NCI-H345 (cell line): ENCODE data around the gene ZNF708.
"Not testable (repeated sequence)": the region's sequence is repeated elsewhere in the genome, so short reads cannot be mapped to it uniquely, and the experiment has no call there.

ENCODE experiments used
- DNase-seq: peaks from one replicate; lab custom pipeline; 2025; lab: John Stamatoyannopoulos, UW

The ZNF708 gene

DNA sequence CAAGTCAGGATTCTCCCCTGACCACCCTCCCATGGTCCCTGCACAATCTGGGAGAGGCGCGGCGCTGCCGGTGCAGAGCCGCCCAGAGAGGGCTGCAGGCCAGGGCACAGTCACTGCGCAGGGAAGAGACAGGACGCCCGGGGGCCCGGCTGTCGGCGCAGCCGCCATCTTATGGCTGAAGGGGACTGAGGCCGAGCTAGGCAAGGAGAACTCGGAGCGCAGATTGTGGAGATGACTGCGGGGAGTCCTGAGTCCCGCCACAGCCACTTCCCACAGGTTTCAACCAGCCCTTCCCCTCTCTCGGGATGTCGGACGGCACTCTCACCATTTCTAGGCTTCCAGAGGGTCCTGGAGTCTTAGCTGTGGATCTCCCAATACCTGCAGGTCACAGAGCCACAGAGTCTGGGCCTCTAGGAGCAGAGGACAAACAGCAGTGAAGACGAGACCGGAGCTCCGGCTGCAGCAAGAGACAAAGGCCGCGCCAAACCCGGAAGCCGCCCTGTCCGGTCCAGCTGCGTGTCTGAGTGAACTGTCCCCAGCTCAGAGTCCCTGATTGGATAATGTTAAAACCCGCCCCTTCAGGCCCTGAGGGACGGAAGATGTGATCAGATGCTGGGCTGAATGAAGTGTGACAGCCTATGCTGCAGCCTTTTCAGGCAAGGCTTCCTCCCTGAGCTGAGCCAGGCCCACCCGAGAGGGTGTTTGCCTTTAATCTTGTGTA, at the start of gene ZNF708:
Gene ZNF708 (minus strand): TSS at position 526 of the 721 bp plus-strand sequence. CDS start 198 bp downstream, at position 328.
- DNase-seq, result peak; percentile 89

DNA sequence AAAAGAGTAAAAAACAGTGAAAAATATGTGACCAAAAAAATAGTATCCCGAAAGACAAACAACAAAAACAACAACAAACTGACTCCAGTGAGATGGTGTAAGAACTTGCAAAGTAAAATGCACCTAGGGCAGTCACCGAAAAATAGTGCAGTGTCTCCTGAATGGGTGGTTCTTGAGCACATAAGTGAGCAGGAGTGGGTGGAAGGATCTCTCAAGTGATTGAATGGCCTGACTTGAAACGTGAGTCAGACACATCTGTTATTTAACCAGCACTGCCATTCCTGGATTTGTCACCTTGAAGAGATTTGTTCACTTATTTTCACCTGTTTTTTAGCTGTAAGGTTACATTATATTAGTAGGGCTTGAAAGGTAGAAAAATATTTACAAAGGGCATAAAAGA, 33.1 kb upstream of the ZNF708 start:
- no peak for DNase-seq

DNA sequence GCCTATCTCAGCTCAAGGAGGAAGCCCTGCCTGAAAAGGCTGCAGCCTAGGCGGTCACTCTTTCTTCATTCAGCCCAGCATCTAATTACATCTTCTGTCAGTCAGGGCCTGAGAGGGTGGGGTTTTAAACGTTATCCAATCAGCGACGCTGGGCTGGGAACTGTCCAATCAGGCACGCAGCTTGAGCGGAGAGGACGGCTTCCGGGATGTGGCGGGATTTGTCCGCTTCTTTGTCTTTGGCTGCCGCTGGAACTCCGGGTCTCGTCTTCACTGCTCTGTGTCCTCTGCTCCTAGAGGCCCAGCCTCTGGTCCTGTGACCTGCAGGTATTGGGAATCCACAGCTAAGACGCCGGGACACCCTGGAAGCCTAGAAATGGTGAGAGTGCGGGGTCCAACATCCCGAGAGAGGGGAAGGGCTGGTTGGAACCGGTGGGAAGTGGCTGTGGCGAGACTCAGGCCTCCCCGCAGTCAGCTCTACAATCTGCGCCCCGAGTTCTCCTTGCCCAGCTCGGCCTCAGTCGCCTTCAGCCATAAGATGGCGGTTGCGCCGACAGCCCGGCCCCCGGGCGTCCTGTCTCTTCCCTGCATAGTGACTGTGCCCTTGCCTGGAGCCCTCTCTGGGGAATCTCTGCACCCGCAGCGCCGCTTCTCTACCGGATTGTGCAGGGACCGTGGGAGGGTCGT, 29.7 kb upstream of the ZNF708 start, which contains the start of gene ZNF738:
Gene ZNF738 (plus strand): TSS at position 233 of the 684 bp plus-strand sequence. CDS start 141 bp downstream, at position 374.
- peak; percentile 93 for DNase-seq

DNA sequence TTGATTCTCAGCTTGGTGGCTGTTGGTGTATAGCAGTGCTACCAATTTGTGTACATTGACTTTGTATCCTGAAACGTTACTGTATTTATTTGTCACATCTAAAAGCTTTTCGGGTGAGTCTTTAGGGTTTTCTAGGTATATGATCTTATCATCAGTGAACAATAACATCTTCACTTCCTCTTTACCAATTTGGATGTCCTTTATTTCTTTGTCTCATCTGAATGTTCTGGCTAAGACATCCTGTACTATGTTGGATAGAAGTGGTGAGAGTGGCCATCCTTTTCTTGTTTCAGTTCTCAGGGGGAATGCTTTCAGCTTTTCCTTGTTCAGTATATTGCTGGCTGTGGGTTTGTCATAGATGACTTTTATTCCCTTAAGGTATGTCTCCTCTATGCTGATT, 23.6 kb upstream of the ZNF708 start:
- DNase-seq, result no peak

DNA sequence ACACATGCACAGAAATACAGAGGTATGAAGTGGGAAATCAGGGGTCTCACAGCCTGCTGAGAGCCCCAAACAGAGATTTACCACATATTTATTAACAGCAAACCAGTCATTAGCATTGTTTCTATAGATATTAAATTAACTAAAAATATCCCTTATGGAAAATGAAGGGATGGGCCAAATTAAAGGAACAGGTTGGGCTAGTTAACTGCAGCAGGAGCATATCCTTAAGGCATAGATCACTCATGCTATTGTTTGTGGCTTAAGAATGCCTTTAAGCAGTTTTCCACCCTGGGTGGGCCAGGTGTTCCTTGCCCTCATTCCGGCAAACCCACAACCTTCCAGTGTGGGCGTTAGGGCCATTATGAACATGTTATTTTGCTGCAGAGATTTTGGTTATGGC, 15.6 kb upstream of the ZNF708 start:
- not testable (repeated sequence) for DNase-seq

DNA sequence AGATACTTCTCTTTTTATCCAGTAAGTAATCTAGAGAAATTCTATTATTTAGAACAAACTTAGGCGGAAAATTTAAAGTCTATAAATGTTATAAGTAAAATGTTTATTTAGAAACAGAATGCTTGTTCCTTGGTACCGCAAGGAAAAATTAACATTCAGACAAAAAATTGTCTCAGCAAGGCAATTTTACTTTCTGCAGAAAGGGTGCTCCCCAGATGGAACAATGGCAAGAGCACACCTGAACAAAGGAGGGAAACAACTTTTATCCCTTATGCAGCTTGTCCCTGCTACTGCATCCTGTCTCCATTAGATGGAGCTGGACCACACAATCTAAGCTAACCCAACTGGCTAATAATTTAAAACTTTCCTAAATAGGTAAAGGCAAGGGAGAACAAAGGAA, 6.5 kb upstream of the ZNF708 start:
- no peak for DNase-seq

DNA sequence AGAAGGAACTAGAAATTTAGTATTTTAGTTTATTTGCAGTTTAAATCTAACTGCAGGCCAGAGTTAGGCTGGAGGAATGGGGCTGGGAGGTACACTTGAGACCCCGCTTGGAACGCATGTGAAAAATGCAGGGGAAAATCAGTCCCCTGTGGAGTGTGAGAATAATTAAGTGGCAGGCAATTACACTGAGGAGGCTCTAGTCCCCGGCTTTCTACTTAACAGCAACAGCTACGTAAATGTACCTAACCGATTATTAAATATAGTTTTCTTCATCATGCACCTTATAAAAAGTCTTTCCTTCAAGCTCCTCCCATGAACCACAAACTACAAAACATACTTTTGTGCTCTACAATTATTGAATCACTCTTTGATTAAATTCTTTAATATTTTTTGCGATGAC, 804 bp downstream of the ZNF708 start:
- peak; percentile 18 for DNase-seq

DNA sequence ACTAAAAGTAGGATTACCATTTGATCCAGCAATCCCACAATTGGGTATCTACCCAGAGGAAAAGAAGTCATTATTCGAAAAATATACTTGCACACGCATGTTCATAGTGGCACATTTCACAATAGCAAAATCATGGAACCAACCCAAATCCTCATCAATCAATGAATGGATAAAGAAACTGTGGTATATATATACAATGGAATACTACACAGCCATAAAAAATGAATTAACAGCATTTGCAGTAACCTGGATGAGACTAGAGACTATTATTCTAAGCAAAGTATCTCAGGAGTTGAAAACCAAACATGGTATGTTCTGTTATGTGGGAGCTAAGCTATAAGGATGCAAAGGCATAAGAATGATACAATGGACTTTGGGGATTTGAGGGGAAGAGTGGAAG, 3.0 kb downstream of the ZNF708 start:
- DNase-seq, result no peak

DNA sequence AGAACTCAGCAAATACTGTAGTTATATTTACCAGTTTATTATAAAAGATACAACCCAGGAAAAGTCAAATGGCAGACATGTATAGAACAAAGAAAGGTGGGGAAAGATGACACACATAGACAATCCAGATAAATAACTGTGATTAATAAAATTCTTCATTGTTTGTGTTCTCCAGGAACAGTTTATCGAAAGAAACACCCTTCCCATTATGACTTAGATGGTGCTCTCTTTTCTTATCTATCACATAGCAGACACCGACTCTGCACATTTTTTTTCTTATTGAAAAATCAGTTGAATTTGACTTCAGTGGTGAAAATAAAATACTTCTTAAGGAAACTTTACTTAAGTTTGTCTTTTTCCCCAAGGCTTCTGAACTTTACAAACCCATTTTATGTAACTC, 6.2 kb downstream of the ZNF708 start:
- DNase-seq, result no peak

DNA sequence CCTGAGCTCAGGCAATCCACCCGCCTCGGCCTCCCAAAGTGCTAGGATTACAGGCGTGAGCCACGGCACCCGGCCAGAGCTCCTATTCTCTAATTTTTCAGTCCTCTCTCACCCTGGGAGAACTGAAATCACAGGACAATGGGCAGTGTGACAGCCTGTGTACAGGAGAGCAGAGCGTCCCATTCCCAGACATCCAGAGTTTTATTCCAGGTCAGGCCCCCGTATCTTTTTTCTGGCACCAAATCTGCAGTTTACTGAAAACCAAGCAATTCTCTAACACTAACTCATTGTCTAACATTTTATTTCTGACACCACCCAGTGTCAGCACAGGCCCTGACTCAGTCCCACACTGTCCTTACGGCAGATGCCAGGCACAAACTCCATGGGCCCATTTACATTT, 6.7 kb downstream of the ZNF708 start:
- DNase-seq, result no peak

DNA sequence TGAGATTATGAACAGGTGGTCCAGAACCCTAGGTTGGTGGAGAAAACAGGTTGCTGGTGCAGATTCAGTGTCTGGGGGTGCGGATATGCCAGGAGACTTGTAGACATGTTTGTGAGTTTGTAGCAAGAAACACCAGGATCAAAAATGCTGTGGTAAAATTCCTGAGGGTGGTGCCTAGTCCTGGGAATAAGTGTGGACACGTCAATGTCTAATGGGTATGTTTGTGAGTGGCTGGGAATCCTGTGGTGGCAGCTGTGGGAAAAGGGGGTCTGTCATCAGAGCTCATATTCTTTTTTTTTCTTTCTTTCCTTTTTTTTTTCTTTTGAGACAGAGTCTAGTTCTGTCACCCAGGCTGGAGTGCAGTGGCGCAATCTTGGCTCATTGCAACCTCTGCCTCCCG, 7.2 kb downstream of the ZNF708 start:
- no peak for DNase-seq

DNA sequence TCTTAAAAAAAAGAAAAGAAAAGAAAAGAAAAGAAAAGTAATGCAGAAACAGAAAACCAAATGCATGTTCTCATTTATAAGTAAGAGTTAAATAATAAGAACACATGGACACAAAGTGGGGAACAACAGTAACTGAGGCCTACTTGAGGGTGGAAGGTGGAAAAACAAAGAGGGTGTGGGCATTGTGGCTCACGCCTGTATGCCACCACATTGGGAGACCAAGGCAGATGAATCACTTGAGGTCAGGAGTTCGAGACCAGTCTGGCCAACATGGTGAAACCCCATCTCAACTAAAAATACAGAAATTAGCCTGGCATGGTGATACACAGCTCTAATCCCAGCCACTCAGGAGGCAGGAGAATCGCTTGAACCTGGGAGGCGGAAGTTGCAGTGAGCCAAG, 8.1 kb downstream of the ZNF708 start:
- DNase-seq, result no peak

DNA sequence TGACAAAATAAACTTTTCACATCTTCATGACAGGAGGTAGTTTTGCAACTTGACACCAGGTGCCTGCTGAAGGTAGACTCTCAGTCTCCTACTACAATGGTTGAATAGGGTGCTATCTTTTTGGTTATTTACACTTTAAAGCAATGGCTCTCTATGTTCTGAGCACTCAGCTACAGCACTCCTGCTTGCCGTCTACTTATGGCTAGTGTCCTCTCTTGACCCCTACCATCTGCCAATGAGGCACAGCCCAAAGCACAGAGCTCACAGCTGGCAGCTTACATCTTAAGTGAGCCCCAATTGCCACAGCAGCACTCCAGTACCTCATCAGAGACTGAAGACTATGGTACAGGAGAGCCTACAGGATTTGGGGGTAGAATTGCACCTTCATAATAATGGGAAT, 11.4 kb downstream of the ZNF708 start:
- DNase-seq, result no peak

DNA sequence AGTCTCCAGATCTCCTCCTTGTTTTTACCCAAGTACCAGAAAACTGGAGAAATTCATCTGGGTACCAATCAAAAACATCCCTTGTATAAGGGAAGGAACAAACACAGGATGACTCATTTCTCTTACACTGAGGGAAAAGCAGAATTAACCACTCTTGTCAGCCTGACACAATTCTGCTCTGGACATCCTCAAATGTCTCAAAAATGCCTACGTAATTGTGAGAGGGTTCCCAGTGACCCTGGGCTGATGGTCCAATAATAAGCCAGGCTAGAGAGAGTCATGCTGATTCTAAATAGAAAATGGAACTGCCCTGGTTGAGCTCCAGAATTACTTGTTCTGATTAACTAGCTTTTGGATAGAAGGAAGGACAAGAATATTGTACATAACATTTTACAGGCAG, 14.5 kb downstream of the ZNF708 start:
- no peak for DNase-seq

DNA sequence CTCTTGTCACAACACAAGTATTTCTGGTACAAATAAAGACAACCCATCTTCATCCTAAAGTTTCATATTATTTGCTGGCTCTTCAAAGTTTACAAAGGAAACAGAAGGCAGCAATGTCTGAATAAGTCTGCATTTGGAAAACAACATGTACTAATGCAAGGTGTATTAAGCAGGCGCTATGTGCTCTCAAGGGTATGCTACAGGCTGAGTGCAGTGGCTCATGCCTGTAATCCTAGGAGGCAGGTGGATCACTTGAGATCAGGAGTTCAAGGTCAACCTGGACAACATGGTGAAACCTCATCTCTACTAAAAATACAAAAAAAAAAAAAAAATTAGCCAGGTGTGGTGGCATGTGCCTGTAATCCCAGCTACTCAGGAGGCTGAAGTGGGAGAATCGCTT, 16.4 kb downstream of the ZNF708 start:
- not testable (repeated sequence) for DNase-seq

DNA sequence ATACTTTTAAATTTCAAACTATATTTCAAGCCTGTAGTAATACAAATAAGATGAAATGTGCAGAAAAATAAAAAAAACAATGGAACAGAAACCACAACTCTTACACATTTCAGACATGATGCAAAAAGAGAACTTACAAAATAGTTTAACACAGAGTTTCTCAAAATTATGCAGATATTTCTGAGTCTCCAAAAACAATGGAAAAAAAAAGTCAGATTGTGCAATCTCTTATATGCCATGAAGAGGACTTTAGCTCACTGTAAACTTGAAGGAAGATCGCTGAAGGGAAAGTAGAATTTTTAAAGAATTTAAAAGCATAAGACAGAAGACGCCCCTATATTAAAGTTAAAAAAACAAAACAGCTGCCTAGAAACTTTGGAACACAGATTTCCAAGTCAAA, 20.4 kb downstream of the ZNF708 start:
- no peak for DNase-seq

DNA sequence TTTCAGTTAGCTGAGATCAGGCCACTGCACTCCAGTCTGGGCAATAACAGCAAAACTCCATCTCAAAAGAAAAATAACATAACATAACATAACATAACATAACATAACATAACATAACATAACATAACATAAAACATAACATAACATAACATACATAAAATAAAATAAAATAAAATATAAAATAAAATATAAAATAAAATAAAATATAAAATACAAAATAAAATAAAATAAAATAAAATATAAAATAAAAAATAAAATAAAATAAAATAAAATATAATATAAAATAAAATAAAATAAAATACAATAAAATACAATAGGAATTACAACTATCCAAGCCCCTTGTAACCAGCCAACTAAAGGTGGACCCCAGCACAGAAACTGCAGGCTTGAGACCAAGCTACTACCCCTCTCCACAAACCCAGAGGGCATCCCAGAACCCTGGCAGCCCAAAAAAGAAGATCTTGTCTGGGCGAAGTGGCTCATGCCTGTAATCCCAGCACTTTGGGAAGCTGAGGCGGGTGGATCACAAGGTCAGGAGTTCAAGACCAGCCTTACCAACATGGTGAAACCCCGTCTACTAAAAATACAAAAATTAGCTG, 22.2 kb downstream of the ZNF708 start:
- DNase-seq, result not testable (repeated sequence)

DNA sequence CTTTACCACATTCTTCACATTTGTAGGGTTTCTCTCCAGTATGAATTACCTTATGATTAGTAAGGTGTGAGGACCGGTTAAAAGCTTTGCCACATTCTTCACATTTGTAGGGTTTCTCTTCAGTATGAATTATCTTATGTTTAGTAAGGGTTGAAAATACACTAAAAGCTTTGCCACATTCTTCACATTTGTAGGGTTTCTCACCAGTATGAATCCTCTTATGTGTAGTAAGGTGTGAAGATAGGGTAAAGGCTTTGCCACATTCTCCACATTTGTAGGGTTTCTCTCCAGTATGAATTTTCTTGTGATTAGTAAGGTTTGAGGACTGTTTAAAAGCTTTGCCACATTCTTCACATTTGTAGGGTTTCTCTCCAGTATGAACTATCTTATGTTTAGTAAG, 35.4 kb downstream of the ZNF708 start:
- DNase-seq, result not testable (repeated sequence)

DNA sequence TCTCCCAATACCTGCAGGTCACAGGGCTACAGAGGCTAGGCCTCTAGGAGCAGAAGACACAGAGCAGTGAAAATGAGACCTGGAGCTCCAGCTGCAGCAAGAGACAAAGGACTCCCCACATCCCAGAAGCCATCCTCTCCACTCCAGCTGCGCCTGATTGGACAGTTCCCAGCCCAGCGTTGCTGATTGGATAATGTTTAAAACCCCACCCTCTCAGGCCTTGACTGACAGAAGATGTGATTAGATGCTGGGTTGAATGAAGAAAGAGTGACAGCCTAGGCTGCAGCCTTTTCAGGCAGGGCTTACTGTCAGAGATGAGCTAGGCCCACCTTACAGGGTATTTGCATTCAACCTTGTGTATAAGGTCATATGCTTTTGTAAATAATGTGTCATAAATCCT, 59.4 kb downstream of the ZNF708 start:
- DNase-seq, result no peak

DNA sequence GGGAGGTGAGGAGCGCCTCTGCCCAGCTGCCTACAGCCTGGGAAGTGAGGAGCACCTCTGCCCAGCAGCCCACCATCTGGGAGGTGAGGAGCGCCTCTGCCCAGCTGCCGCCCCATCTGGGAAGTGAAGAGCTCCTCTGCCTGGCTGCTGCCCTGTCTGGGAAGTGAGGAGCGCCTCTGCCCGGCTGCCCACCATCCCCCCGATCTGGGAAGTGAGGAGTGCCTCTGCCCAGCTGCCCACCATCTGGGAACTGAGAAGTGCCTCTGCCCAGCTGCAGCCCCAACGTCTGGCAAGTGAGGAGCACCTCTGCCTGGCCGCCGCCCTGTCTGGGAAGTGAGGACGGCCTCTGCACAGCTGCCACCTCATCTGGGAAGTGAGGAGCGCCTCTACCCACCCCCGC, 64.3 kb downstream of the ZNF708 start:
- DNase-seq, result no peak

DNA sequence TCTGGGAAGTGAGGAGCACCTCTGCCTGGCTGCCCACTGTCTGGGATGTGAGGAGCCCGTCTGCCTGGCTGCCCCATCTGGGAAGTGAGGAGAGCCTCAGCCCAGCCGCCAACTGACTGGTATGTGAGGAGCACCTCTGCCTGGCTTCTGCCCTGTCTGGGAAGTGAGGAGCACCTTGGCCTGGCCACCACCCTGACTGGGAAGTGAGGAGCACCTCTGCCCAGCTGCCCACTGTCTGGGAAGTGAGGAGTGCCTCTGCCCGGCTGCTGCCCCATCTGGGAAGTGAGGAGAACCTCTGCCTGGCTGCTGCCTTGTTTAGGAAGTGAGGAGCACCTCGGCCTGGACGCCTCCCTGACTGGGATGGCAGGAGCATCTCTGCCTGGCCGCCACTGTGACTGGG, 64.8 kb downstream of the ZNF708 start:
- DNase-seq, result no peak

DNA sequence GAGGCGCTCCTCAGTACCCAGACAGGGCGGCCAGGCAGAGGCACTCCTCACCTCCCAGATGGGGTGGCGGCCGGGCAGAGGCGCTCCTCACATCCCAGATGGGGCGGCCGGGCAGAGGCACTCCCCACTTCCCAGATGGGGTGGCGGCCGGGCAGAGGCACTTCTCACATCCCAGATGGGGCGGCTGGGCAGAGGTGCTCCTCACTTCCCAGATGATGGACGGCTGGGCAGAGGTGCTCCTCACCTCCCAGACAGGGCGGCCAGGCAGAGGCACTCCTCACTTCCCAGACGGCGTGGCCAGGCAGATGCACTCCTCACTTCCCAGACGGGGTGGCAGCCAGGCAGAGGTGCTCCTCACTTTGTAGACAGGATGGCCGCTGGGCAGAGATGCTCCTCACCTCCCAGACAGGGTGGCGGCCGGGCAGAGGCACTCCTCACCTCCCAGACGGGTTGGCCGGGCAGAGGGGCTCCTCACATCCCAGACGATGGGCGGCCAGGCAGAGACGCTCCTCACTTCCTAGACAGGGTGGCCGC, 68.3 kb downstream of the ZNF708 start:
- not testable (repeated sequence) for DNase-seq
